ENCODE results near the gene RAB31.

RAB31 gene

GRCh38 chr18:9756271-9756932 is 48.3 kb downstream of the RAB31 start:
- no peak overlapping the region for H3K4me3 ChIP-seq (ENCODE audit: low read depth in 1 of 2, low read length in 2 of 2)
- H3K36me3 ChIP-seq (ENCODE audit: insufficient read depth, low read length): no peaks in the 10 kb centered on the region
- H3K9me3 ChIP-seq (ENCODE audit: low read length): no peaks in the 10 kb centered on the region
- H3K27me3 ChIP-seq (ENCODE audit: control insufficient read depth in 1 of 2, insufficient read depth in 2 of 2, low read length in 2 of 2): no peaks in the 10 kb centered on the region
- H3K4me1 ChIP-seq (ENCODE audit: insufficient read depth, low read length): peaks cover 22% of the 10 kb centered on the region
- no peak overlapping the region for H3K27ac ChIP-seq (ENCODE audit: low read depth, low read length)
- H3K9ac ChIP-seq (ENCODE audit: low read length): no peak overlapping the region

- no peaks in the 10 kb centered on the region for H3K27me3 ChIP-seq (ENCODE audit: control insufficient read depth in 1 of 2, insufficient read depth in 2 of 2, low read length in 2 of 2)
- peaks cover 22% of the 10 kb centered on the region for H3K4me1 ChIP-seq (ENCODE audit: insufficient read depth, low read length)
- no peak overlapping the region for H3K27ac ChIP-seq (ENCODE audit: low read depth, low read length)
- no peak overlapping the region for H3K9ac ChIP-seq (ENCODE audit: low read length)
- no peak overlapping the region for H3K4me3 ChIP-seq (ENCODE audit: low read depth in 1 of 2, low read length in 2 of 2)
- H3K9me3 ChIP-seq (ENCODE audit: low read length): no peaks in the 10 kb centered on the region
- H3K36me3 ChIP-seq (ENCODE audit: insufficient read depth, low read length): no peaks in the 10 kb centered on the region
Measured at GRCh38 chr18:9756933-9757470, 48.9 kb downstream of the RAB31 start.

- no peaks in the 10 kb centered on the region for H3K36me3 ChIP-seq (ENCODE audit: insufficient read depth, low read length)
- H3K27ac ChIP-seq (ENCODE audit: low read depth, low read length): no peak overlapping the region
- peaks cover 22% of the 10 kb centered on the region for H3K4me1 ChIP-seq (ENCODE audit: insufficient read depth, low read length)
- no peak overlapping the region for H3K9ac ChIP-seq (ENCODE audit: low read length)
- no peak overlapping the region for H3K4me3 ChIP-seq (ENCODE audit: low read depth in 1 of 2, low read length in 2 of 2)
- no peaks in the 10 kb centered on the region for H3K9me3 ChIP-seq (ENCODE audit: low read length)
- H3K27me3 ChIP-seq (ENCODE audit: control insufficient read depth in 1 of 2, insufficient read depth in 2 of 2, low read length in 2 of 2): no peaks in the 10 kb centered on the region
Measured at GRCh38 chr18:9757827-9758621, 49.9 kb downstream of the RAB31 start.

- Histone ChIP-seq H3K4me1 (ENCODE audit: insufficient read depth, low read length) (peaks cover 22% of the 10 kb centered on the region), H3K4me3 (ENCODE audit: low read depth in 1 of 2, low read length in 2 of 2) (no peak overlapping the region), H3K36me3 (ENCODE audit: insufficient read depth, low read length) (no peaks in the 10 kb centered on the region), H3K27me3 (ENCODE audit: control insufficient read depth in 1 of 2, insufficient read depth in 2 of 2, low read length in 2 of 2) (no peaks in the 10 kb centered on the region), H3K27ac (ENCODE audit: low read depth, low read length) (no peak overlapping the region), H3K9ac (ENCODE audit: low read length) (no peak overlapping the region), H3K9me3 (ENCODE audit: low read length) (no peaks in the 10 kb centered on the region)
Measured at GRCh38 chr18:9758624-9759075, 50.5 kb downstream of the RAB31 start.

- Histone ChIP-seq H3K4me3 (ENCODE audit: low read depth in 1 of 2, low read length in 2 of 2) (no peak overlapping the region), H3K27me3 (ENCODE audit: control insufficient read depth in 1 of 2, insufficient read depth in 2 of 2, low read length in 2 of 2) (no peaks in the 10 kb centered on the region), H3K27ac (ENCODE audit: low read depth, low read length) (no peak overlapping the region), H3K9ac (ENCODE audit: low read length) (no peak overlapping the region), H3K4me1 (ENCODE audit: insufficient read depth, low read length) (peaks cover 19% of the 10 kb centered on the region), H3K36me3 (ENCODE audit: insufficient read depth, low read length) (no peaks in the 10 kb centered on the region), H3K9me3 (ENCODE audit: low read length) (no peaks in the 10 kb centered on the region)
Measured at GRCh38 chr18:9760641-9761040, 52.5 kb downstream of the RAB31 start.

- Histone ChIP-seq H3K27ac (ENCODE audit: low read depth, low read length) (no peak overlapping the region), H3K4me1 (ENCODE audit: insufficient read depth, low read length) (peaks cover under 1% of the 10 kb centered on the region), H3K9ac (ENCODE audit: low read length) (no peak overlapping the region), H3K36me3 (ENCODE audit: insufficient read depth, low read length) (no peaks in the 10 kb centered on the region), H3K9me3 (ENCODE audit: low read length) (no peaks in the 10 kb centered on the region), H3K4me3 (ENCODE audit: low read depth in 1 of 2, low read length in 2 of 2) (no peak overlapping the region), H3K27me3 (ENCODE audit: control insufficient read depth in 1 of 2, insufficient read depth in 2 of 2, low read length in 2 of 2) (no peaks in the 10 kb centered on the region)
Measured at GRCh38 chr18:9762526-9762925, 54.4 kb downstream of the RAB31 start.

- H3K9me3 ChIP-seq (ENCODE audit: low read length): no peaks in the 10 kb centered on the region
- H3K9ac ChIP-seq (ENCODE audit: low read length): no peak overlapping the region
- no peaks in the 10 kb centered on the region for H3K27me3 ChIP-seq (ENCODE audit: control insufficient read depth in 1 of 2, insufficient read depth in 2 of 2, low read length in 2 of 2)
- H3K4me1 ChIP-seq (ENCODE audit: insufficient read depth, low read length): no peaks in the 10 kb centered on the region
- no peak overlapping the region for H3K27ac ChIP-seq (ENCODE audit: low read depth, low read length)
- H3K36me3 ChIP-seq (ENCODE audit: insufficient read depth, low read length): no peaks in the 10 kb centered on the region
- no peak overlapping the region for H3K4me3 ChIP-seq (ENCODE audit: low read depth in 1 of 2, low read length in 2 of 2)
Measured at GRCh38 chr18:9763157-9763556, 55.1 kb downstream of the RAB31 start.

GRCh38 chr18:9764011-9764481 is 55.9 kb downstream of the RAB31 start:
- no peaks in the 10 kb centered on the region for H3K4me1 ChIP-seq (ENCODE audit: insufficient read depth, low read length)
- H3K36me3 ChIP-seq (ENCODE audit: insufficient read depth, low read length): no peaks in the 10 kb centered on the region
- H3K27ac ChIP-seq (ENCODE audit: low read depth, low read length): no peak overlapping the region
- no peak overlapping the region for H3K9ac ChIP-seq (ENCODE audit: low read length)
- no peaks in the 10 kb centered on the region for H3K9me3 ChIP-seq (ENCODE audit: low read length)
- H3K4me3 ChIP-seq (ENCODE audit: low read depth in 1 of 2, low read length in 2 of 2): no peak overlapping the region
- H3K27me3 ChIP-seq (ENCODE audit: control insufficient read depth in 1 of 2, insufficient read depth in 2 of 2, low read length in 2 of 2): no peaks in the 10 kb centered on the region

- Histone ChIP-seq H3K9me3 (ENCODE audit: low read length) (no peaks in the 10 kb centered on the region), H3K27me3 (ENCODE audit: control insufficient read depth in 1 of 2, insufficient read depth in 2 of 2, low read length in 2 of 2) (no peaks in the 10 kb centered on the region), H3K4me1 (ENCODE audit: insufficient read depth, low read length) (no peaks in the 10 kb centered on the region), H3K27ac (ENCODE audit: low read depth, low read length) (no peak overlapping the region), H3K36me3 (ENCODE audit: insufficient read depth, low read length) (no peaks in the 10 kb centered on the region), H3K4me3 (ENCODE audit: low read depth in 1 of 2, low read length in 2 of 2) (no peak overlapping the region), H3K9ac (ENCODE audit: low read length) (no peak overlapping the region)
Measured at GRCh38 chr18:9765501-9765900, 57.4 kb downstream of the RAB31 start.

- no peaks in the 10 kb centered on the region for H3K9me3 ChIP-seq (ENCODE audit: low read length)
- H3K9ac ChIP-seq (ENCODE audit: low read length): no peak overlapping the region
- no peak overlapping the region for H3K4me3 ChIP-seq (ENCODE audit: low read depth in 1 of 2, low read length in 2 of 2)
- H3K4me1 ChIP-seq (ENCODE audit: insufficient read depth, low read length): no peaks in the 10 kb centered on the region
- no peaks in the 10 kb centered on the region for H3K36me3 ChIP-seq (ENCODE audit: insufficient read depth, low read length)
- no peak overlapping the region for H3K27ac ChIP-seq (ENCODE audit: low read depth, low read length)
- H3K27me3 ChIP-seq (ENCODE audit: control insufficient read depth in 1 of 2, insufficient read depth in 2 of 2, low read length in 2 of 2): no peaks in the 10 kb centered on the region
Measured at GRCh38 chr18:9766076-9766481, 58.0 kb downstream of the RAB31 start.

- Histone ChIP-seq H3K4me3 (ENCODE audit: low read depth in 1 of 2, low read length in 2 of 2) (no peak overlapping the region), H3K36me3 (ENCODE audit: insufficient read depth, low read length) (no peaks in the 10 kb centered on the region), H3K27me3 (ENCODE audit: control insufficient read depth in 1 of 2, insufficient read depth in 2 of 2, low read length in 2 of 2) (no peaks in the 10 kb centered on the region), H3K27ac (ENCODE audit: low read depth, low read length) (no peak overlapping the region), H3K9me3 (ENCODE audit: low read length) (no peaks in the 10 kb centered on the region), H3K9ac (ENCODE audit: low read length) (no peak overlapping the region), H3K4me1 (ENCODE audit: insufficient read depth, low read length) (peaks cover 4% of the 10 kb centered on the region)
Measured at GRCh38 chr18:9766740-9767139, 58.6 kb downstream of the RAB31 start.

Data from muscle layer of colon (tissue), 2 donors.